ENCODE results near the gene C1orf87. TPM values are rescaled to one million over a fixed set of nuclear protein-coding genes. Genes with fewer than 3 reads are reported as not detected.
"Not testable (repeated sequence)": the region's sequence is repeated elsewhere in the genome, so short reads cannot be mapped to it uniquely, and the experiment has no call there.

Gene C1orf87
- total RNA-seq, 1 experiment from 2014 or later, result not detected

DNA sequence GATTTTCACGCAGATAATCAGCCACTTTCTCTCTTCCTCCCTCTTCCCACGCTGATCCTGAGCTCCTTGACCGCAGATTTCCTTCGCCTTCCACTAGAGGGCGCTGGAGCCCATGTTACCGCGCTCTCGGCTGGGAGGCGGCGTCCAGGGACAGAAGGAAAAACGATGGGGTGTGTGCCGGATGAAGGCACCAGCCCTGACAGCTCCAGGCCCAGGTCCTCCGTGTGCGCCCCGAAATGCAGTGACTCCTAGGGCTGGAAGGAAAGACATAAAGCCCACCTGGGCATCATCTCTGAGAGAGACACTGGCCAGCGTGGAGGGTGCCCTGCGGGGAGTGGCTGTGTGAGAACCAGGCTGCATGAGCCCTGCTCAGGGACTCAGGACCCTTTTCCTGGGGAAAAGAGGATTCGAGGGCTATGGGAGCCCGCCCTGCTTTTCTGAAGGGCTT lies 102.1 kb downstream of the C1orf87 start:
- BruUV-seq (replicated peaks), result no TSS peak
- no peaks in the 10 kb centered on the region for H3K9me3 ChIP-seq (ENCODE audit: control insufficient read depth in 1 of 2, insufficient read depth in 1 of 2, low read depth in 1 of 2, low read length in 2 of 2)
- no peaks in the 10 kb centered on the region for H3K36me3 ChIP-seq (ENCODE audit: control insufficient read depth in 1 of 2, insufficient read depth in 2 of 2, low read length in 2 of 2)
- peak overlapping the region; percentile 65 for H3K4me2 ChIP-seq (ENCODE audit: low read length)
- no peak overlapping the region for H3K9ac ChIP-seq (ENCODE audit: low read length)
- no peaks in the 10 kb centered on the region for H3K9me2 ChIP-seq (ENCODE audit: insufficient read depth)
- peak overlapping the region; percentile 82 for H2AFZ ChIP-seq (ENCODE audit: low read depth, low read length, poor library complexity, severe bottlenecking)
- H3K27me3 ChIP-seq (ENCODE audit: insufficient read depth, low read length), result peaks cover 10% of the 10 kb centered on the region; the same call in 1 of the 2 replicates
- no peak overlapping the region for H3K27ac ChIP-seq (ENCODE audit: low read depth, low read length)
- ChIA-PET RAD21 (ENCODE audit: low non-redundant PET in 1 of 2, low total read pairs in 2 of 2, uncharacterized antibody in 2 of 2, unreplicated experiment in 2 of 2) (no interaction called here), POLR2A (no interaction called here), CTCF (interaction anchor here (0.5 to 2.0 kb wide), 30 partner anchors 9 to 1617 kb away, joined by 3 to 13 read pairs (median 4); no protein-coding TSS in a partner anchor)
- TF ChIP-seq, protein P1, sequence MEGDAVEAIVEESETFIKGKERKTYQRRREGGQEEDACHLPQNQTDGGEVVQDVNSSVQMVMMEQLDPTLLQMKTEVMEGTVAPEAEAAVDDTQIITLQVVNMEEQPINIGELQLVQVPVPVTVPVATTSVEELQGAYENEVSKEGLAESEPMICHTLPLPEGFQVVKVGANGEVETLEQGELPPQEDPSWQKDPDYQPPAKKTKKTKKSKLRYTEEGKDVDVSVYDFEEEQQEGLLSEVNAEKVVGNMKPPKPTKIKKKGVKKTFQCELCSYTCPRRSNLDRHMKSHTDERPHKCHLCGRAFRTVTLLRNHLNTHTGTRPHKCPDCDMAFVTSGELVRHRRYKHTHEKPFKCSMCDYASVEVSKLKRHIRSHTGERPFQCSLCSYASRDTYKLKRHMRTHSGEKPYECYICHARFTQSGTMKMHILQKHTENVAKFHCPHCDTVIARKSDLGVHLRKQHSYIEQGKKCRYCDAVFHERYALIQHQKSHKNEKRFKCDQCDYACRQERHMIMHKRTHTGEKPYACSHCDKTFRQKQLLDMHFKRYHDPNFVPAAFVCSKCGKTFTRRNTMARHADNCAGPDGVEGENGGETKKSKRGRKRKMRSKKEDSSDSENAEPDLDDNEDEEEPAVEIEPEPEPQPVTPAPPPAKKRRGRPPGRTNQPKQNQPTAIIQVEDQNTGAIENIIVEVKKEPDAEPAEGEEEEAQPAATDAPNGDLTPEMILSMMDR (IDR thresholded peaks at IDR 0.05 in 2 of 3, conservative IDR thresholded peaks at IDR 0.05 in 1 of 3; ENCODE audit: borderline replicate concordance in 1 of 3, insufficient read depth in 1 of 3, low read depth in 2 of 3, low read length in 2 of 3), result peak; percentile 69 to 95 (median 83); a peak in 5 of 6 replicates
- TF ChIP-seq, protein P2, sequence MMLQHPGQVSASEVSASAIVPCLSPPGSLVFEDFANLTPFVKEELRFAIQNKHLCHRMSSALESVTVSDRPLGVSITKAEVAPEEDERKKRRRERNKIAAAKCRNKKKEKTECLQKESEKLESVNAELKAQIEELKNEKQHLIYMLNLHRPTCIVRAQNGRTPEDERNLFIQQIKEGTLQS (IDR thresholded peaks at IDR 0.05), result no peak
- TF ChIP-seq SRF (IDR thresholded peaks at IDR 0.05; ENCODE audit: low read depth), result no peak
- peak; percentile 32 for TF ChIP-seq YY1 (IDR thresholded peaks at IDR 0.05; ENCODE audit: extremely low read depth, insufficient replicate concordance, low read depth, low read length)
- TF ChIP-seq, protein P3, sequence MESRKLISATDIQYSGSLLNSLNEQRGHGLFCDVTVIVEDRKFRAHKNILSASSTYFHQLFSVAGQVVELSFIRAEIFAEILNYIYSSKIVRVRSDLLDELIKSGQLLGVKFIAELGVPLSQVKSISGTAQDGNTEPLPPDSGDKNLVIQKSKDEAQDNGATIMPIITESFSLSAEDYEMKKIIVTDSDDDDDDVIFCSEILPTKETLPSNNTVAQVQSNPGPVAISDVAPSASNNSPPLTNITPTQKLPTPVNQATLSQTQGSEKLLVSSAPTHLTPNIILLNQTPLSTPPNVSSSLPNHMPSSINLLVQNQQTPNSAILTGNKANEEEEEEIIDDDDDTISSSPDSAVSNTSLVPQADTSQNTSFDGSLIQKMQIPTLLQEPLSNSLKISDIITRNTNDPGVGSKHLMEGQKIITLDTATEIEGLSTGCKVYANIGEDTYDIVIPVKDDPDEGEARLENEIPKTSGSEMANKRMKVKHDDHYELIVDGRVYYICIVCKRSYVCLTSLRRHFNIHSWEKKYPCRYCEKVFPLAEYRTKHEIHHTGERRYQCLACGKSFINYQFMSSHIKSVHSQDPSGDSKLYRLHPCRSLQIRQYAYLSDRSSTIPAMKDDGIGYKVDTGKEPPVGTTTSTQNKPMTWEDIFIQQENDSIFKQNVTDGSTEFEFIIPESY (IDR thresholded peaks at IDR 0.05; ENCODE audit: extremely low read depth, insufficient replicate concordance, low read length), result no peak
- TF ChIP-seq RAD21 (IDR thresholded peaks at IDR 0.05; ENCODE audit: low read depth), result peak; percentile 87
- no peak for TF ChIP-seq SP1 (IDR thresholded peaks at IDR 0.05; ENCODE audit: low read depth)
- intact Hi-C loops (cut with micrococcal nuclease), result loop anchor here (1.0 to 10.0 kb wide), 5 partner anchors 443 to 1883 kb away; no protein-coding TSS in a partner anchor
- H3K4me3 ChIP-seq (replicated peaks in 1 of 2; ENCODE audit: low read depth in 1 of 2, low read length in 2 of 2), result no peak overlapping the region
- H3K79me2 ChIP-seq (ENCODE audit: insufficient read depth, low read length), result no peaks in the 10 kb centered on the region
- H3K4me1 ChIP-seq (ENCODE audit: control insufficient read depth in 1 of 2, insufficient read depth in 2 of 2, low read length in 2 of 2), result peaks cover 2 to 4% of the 10 kb centered on the region in 2 experiments; a peak in 2 of 4 replicates
- ATAC-seq (peak; percentile 99), DNase-seq (ENCODE audit: low read depth, low spot score) (peak; percentile 39)
- H4K20me1 ChIP-seq (ENCODE audit: insufficient read depth), result no peaks in the 10 kb centered on the region

DNA sequence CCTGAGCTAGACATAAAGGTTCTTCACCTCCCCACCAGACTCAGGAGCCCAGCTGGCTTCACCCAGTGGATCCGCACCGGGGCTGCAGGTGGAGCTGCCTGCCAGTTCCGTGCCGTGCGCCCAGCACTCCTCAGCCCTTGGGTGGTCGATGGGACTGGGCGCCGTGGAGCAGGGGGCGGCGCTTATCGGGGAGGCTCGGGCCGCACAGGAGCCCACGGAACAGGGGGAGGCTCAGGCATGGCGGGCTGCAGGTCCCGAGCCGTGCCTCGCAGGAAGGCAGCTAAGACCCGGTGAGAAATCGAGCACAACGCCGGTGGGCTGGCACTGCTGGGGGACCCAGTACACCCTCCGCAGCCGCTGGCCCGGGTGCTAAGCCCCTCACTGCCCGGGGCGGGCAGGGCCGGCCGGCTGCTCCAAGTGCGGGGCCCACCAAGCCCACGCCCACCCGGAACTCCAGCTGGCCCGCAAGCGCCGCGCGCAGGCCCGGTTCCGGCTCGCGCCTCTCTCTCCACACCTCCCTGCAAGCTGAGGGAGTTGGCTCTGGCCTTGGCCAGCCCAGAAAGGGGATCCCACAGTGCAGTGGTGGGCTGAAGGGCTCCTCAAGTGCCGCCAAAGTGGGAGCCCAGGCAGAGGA lies 103.9 kb downstream of the C1orf87 start:
- RAD21 ChIA-PET (ENCODE audit: low non-redundant PET in 1 of 2, low total read pairs in 2 of 2, uncharacterized antibody in 2 of 2, unreplicated experiment in 2 of 2); H2AFZ ChIP-seq (ENCODE audit: low read depth, low read length, poor library complexity, severe bottlenecking); H3K4me1 ChIP-seq (ENCODE audit: control insufficient read depth in 1 of 2, insufficient read depth in 2 of 2, low read length in 2 of 2); CTCF ChIA-PET; ATAC-seq; H3K9me2 ChIP-seq (ENCODE audit: insufficient read depth); POLR2A ChIA-PET; H4K20me1 ChIP-seq (ENCODE audit: insufficient read depth); H3K4me3 ChIP-seq (replicated peaks in 1 of 2; ENCODE audit: low read depth in 1 of 2, low read length in 2 of 2); H3K79me2 ChIP-seq (ENCODE audit: insufficient read depth, low read length); H3K36me3 ChIP-seq (ENCODE audit: control insufficient read depth in 1 of 2, insufficient read depth in 2 of 2, low read length in 2 of 2); BruUV-seq (replicated peaks); H3K27me3 ChIP-seq (ENCODE audit: insufficient read depth, low read length); H3K27ac ChIP-seq (ENCODE audit: low read depth, low read length); DNase-seq (ENCODE audit: low read depth, low spot score); H3K4me2 ChIP-seq (ENCODE audit: low read length); H3K9me3 ChIP-seq (ENCODE audit: control insufficient read depth in 1 of 2, insufficient read depth in 1 of 2, low read depth in 1 of 2, low read length in 2 of 2); H3K9ac ChIP-seq (ENCODE audit: low read length): not testable (repeated sequence)
- intact Hi-C loops (cut with micrococcal nuclease), result loop anchor here (2.0 to 10.0 kb wide), 4 partner anchors 445 to 1885 kb away; no protein-coding TSS in a partner anchor

DNA sequence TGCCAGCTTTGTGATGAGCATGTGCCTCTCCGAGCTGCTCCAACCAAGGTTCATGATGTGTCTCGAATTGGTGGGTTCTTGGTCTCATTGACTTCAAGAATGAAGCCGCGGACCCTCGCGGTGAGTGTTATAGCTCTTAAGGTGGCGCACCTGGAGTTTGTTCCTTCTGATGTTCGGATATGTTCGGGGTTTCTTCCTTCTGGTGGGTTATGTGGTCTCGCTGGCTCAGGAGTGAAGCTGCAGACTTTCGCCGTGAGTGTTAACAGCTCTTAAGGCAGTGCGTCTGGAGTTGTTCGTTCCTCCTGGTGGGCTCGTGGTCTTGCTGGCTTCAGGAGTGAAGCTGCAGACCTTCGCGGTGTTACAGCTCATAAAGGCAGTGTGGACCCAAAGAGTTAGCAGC lies 104.8 kb downstream of the C1orf87 start:
- CTCF ChIA-PET, ATAC-seq: not testable (repeated sequence)

More for the DNA sequence above, 104.8 kb downstream of the C1orf87 start:
- H3K9me2 ChIP-seq (ENCODE audit: insufficient read depth); H3K9ac ChIP-seq (ENCODE audit: low read length); H3K4me1 ChIP-seq (ENCODE audit: control insufficient read depth in 1 of 2, insufficient read depth in 2 of 2, low read length in 2 of 2); BruUV-seq (replicated peaks); intact Hi-C loops (cut with micrococcal nuclease); H3K4me3 ChIP-seq (replicated peaks in 1 of 2; ENCODE audit: low read depth in 1 of 2, low read length in 2 of 2); H3K79me2 ChIP-seq (ENCODE audit: insufficient read depth, low read length); POLR2A ChIA-PET; H3K4me2 ChIP-seq (ENCODE audit: low read length); H3K27me3 ChIP-seq (ENCODE audit: insufficient read depth, low read length); H3K36me3 ChIP-seq (ENCODE audit: control insufficient read depth in 1 of 2, insufficient read depth in 2 of 2, low read length in 2 of 2); H2AFZ ChIP-seq (ENCODE audit: low read depth, low read length, poor library complexity, severe bottlenecking); H4K20me1 ChIP-seq (ENCODE audit: insufficient read depth); RAD21 ChIA-PET (ENCODE audit: low non-redundant PET in 1 of 2, low total read pairs in 2 of 2, uncharacterized antibody in 2 of 2, unreplicated experiment in 2 of 2); H3K27ac ChIP-seq (ENCODE audit: low read depth, low read length); H3K9me3 ChIP-seq (ENCODE audit: control insufficient read depth in 1 of 2, insufficient read depth in 1 of 2, low read depth in 1 of 2, low read length in 2 of 2); DNase-seq (ENCODE audit: low read depth, low spot score): not testable (repeated sequence)
